SW 1271 (cell line): ENCODE data around the gene OPTN.

Experiments used
- DNase-seq, 2 experiments: peaks; one replicate each; lab custom pipeline; 2025; lab: John Stamatoyannopoulos, UW

OPTN gene

GRCh38 chr10:13184276-13184675 lies 84.3 kb downstream of the OPTN start:
- DNase-seq = no peak

- no peak for DNase-seq
Measured at GRCh38 chr10:13184730-13185514, 85.0 kb downstream of the OPTN start.

- DNase-seq = no peak
Measured at GRCh38 chr10:13187135-13187534, 87.2 kb downstream of the OPTN start.
